NCI-H2227 (cell line): ENCODE measurements around the gene ETF1.
A peak's percentile ranks its signal among the peaks of the same experiment; 100 is the strongest.

Source experiments
- DNase-seq: peaks from one replicate; lab custom pipeline; 2025; ENCODE audit not compliant: unreplicated experiment; lab: John Stamatoyannopoulos, UW

Gene ETF1

GRCh38 chr5:138563340-138564118, 20.5 kb upstream of the ETF1 start:
- no peak for DNase-seq

GRCh38 chr5:138560971-138561370, 17.9 kb upstream of the ETF1 start:
- DNase-seq: no peak

GRCh38 chr5:138559937-138560336, 16.9 kb upstream of the ETF1 start:
- DNase-seq: no peak

- DNase-seq: no peak
Observed at GRCh38 chr5:138557677-138558076, 14.6 kb upstream of the ETF1 start.

- DNase-seq: no peak
Observed at GRCh38 chr5:138554143-138554542, 11.1 kb upstream of the ETF1 start.

GRCh38 chr5:138553437-138554095, 10.5 kb upstream of the ETF1 start:
- no peak for DNase-seq

GRCh38 chr5:138552657-138553056, 9.6 kb upstream of the ETF1 start:
- DNase-seq: no peak

GRCh38 chr5:138549414-138549813, 6.4 kb upstream of the ETF1 start:
- no peak for DNase-seq

- DNase-seq: no peak
Observed at GRCh38 chr5:138545919-138546562, 3.0 kb upstream of the ETF1 start.

GRCh38 chr5:138544181-138545134, 1.4 kb upstream of the ETF1 start:
- no peak for DNase-seq

GRCh38 chr5:138543730-138544104, 681 bp upstream of the ETF1 start:
- no peak for DNase-seq

- DNase-seq: no peak
Observed at GRCh38 chr5:138542180-138542955, 668 bp downstream of the ETF1 start.

- no peak for DNase-seq
Observed at GRCh38 chr5:138541511-138542179, 1.4 kb downstream of the ETF1 start.

- no peak for DNase-seq
Observed at GRCh38 chr5:138539791-138540190, 3.2 kb downstream of the ETF1 start.

GRCh38 chr5:138538943-138539627, 4.0 kb downstream of the ETF1 start:
- DNase-seq: no peak

GRCh38 chr5:138536665-138537315, 6.2 kb downstream of the ETF1 start:
- peak; percentile 49 for DNase-seq

- no peak for DNase-seq
Observed at GRCh38 chr5:138536215-138536614, 6.8 kb downstream of the ETF1 start.
